D721Med (cell line): ENCODE results near the gene HEXB.

Source experiments
- DNase-seq: peaks from one replicate; pipeline ENCODE4 v3.0.0; 2011; ENCODE audit warnings: low spot score; ENCODE audit not compliant: insufficient read length
- FAIRE-seq: peaks from 2 replicates; lab custom pipeline; 2011; peaks lifted over from hg19 to GRCh38; lab: Jason Lieb, UNC
- CTCF ChIP-seq: IDR thresholded peaks from 2 replicates; pipeline ENCODE4 v1.5.1; 2012; ENCODE audit warnings: mild to moderate bottlenecking, control low read depth; ENCODE audit not compliant: insufficient read depth; ENCODE audit errors: missing control alignments

The HEXB gene

GRCh38 chr5:74640450-74640953 is 44.5 kb upstream of the HEXB start, which contains the start of gene ENC1:
Gene ENC1, minus strand, starts transcription at chr5:74640728. Its CDS starts 4,243 bp downstream, at chr5:74636485.
- no peak for FAIRE-seq

GRCh38 chr5:74640954-74641734 is 43.9 kb upstream of the HEXB start:
- no peak for DNase-seq

More at GRCh38 chr5:74640450-74640953, 44.5 kb upstream of the HEXB start, which contains the start of gene ENC1:
- peak; percentile 37 for TF ChIP-seq CTCF
- DNase-seq, result no peak

GRCh38 chr5:74641735-74642542 is 43.1 kb upstream of the HEXB start:
- TF ChIP-seq CTCF, result peak; percentile 72
- no peak for FAIRE-seq
- DNase-seq, result no peak

More at GRCh38 chr5:74640954-74641734, 43.9 kb upstream of the HEXB start:
- no peak for TF ChIP-seq CTCF
- FAIRE-seq, result no peak

GRCh38 chr5:74642543-74642863 is 42.5 kb upstream of the HEXB start:
- TF ChIP-seq CTCF, result no peak
- DNase-seq (no peak), FAIRE-seq (no peak)

GRCh38 chr5:74643111-74643562 is 41.9 kb upstream of the HEXB start:
- no peak for TF ChIP-seq CTCF
- FAIRE-seq (no peak), DNase-seq (no peak)

DNA sequence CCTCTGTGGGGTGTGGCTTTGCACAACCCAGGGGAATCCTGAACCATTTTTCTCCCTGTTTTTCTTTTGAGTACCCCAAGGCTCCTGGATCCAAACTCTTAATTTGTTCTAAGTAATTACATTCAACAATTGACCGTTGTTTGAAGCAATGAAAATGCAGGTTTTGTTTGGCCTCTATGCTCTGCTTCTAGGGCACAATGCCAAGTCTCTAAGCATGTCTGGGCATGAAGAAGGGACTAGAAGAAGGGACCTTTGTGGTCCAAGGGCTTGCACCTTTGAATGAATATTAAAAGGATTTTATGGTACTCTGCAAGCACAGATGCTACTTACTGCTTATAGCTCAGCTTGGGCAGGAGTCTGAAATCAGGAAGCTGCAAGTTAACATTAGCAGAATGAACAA is 37.9 kb upstream of the HEXB start:
- no peak for TF ChIP-seq CTCF
- no peak for DNase-seq
- no peak for FAIRE-seq
